Effector CD4-positive, alpha-beta T cell (primary cell): ENCODE results near the gene DTD2.

ENCODE experiments used
- DNase-seq: peaks from one replicate; pipeline ENCODE4 v3.0.0-alpha.2; 2020

The DTD2 gene

DNA sequence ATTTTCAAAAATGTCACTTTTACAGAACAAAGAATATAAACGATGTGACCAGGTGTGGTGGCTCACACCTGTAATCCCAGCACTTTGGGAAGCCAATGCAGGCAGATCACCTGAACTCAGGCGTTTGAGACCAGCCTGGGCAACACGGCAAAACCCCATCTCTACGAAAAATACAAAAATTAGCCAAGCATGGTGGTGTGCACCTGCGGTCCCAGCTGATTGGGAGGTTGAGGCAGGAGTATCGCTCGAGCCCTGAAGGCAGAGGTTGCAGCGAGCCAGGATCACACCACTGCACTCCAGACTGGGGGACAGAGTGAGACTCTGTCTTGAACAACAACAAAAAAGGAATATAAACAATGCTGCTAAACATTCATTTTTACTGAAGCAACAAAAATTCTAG is 52.2 kb downstream of the DTD2 start:
- no peak for DNase-seq

DNA sequence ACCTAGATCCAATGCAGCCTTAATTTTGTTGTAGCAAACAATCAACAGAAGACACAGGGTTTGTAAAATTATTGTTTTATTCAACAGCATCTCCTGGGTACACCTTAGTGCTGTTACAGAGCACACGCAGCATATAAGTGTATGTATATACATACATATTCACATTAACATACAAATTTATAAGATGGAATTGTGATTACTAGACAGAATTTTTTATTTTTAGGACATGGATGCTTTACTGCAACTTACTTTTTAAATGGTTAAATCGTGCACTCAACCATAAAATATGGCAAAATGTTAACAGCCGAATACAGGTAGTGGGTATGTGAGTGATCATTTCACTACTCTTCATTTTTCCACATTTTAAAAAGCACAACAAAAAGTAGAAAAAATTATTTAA is 53.6 kb downstream of the DTD2 start:
- no peak for DNase-seq

DNA sequence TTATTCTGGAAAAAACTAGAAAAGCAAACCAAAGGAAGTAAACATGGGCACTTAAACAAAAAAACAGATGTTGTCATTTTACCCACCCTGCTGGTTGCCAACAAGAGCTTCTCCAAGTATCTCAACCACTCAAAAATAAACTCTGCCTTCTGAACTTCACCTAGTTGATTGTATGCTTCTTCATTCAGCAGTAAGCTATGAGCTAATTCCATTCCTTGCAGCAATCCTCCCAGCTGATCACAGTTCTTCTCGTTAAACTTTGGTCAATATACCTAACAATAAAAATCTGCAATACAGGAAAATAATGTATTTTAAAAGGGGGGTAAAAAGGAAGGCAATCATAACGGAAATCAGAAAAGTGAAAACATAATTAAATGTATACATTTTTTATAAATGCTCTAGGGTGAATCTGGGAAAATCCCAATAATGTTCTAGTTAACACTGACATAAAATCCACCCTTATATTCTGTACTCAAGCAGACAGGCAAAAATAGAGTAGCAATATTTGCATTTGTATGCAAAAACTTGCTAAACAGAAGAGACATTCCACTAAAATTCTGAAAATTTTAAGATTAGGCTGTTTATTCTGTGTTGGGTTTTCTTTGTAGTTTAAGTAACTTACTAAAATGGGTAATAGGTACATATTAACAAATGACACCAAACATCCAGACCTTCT is 54.4 kb downstream of the DTD2 start:
- no peak for DNase-seq

DNA sequence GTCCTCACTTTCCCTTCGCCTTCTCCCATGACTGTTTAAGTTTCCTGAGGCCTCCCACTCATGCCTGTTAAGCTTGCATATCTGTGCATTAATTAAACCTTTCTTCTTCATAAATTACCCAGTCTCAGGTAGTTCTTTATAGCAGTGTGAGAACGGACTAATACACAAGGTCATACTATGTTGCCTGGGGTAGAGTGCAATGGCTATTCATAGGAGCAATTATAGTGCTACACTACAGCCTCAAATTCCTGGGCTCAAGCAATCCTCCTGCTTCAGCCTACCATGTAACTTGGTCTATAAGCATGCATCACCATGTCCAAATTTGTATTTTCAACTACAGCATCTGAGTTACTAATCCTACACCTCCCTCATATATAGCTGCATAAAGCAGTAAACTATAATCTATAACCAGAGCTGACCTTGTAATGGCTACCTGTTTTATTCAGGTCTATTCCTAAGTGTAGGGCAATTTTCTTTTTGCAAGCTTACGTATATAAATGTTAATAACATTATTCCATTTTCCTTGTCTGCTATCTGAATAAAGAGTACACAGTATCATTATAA is 55.9 kb downstream of the DTD2 start:
- DNase-seq: no peak

DNA sequence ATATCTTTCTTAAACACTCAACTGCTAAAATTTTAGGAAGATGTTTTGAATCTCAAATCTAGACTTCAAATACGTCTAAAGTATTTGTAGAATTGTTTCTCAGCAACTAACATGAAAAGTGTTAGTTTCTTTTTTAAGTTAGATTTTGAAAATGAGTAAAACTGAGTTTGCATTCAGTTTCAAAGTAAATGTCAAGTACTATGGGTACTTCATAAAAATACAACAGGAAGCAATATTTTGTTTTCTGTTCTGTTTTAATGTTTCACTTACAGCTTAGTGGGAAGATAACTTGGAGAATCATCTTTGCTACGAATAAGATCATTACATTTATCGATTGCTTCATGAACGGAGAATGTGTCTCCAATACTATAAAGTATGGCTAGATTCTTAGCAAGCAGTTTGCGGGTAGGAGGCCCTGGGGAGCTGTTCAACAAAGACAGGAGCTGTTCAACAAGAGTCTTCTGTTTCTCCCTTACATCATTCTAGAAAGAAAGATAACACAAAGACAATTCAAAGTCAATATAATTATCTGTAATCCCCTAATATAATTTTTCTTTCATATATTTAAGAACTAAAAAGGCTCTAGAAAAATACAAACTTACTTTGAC is 57.2 kb downstream of the DTD2 start:
- DNase-seq: no peak
